GM23338 (cell line): ENCODE results near the gene RTL1. TPM values are rescaled to one million over a fixed set of nuclear protein-coding genes. Genes with fewer than 3 reads are reported as not detected.

Source experiments
- ATAC-seq: fragments of 200-7000 bp; cut with Tn5 transposase; 3 replicates; pipeline ENCODE4 v1.9.1; 2020
- DNase-seq: peaks from one replicate; pipeline ENCODE4 v3.0.0-alpha.2; 2015; ENCODE audit warnings: low spot score
- H2AFZ ChIP-seq: fragments of 200-600 bp; sonication (generic); 2 replicates; pipeline ENCODE4 v1.8.0; 2016; ENCODE audit warnings: antibody characterized with exemption, mild to moderate bottlenecking, moderate library complexity
- H3F3A ChIP-seq: fragments of 200-600 bp; sonication (generic); replicated peaks from 2 replicates; pipeline ENCODE4 v1.8.0; 2017; ENCODE audit warnings: antibody characterized with exemption, mixed run types, low read depth
- H3K27ac ChIP-seq: fragments of 200-600 bp; sonication (generic); 2 replicates; pipeline ENCODE4 v1.6.1; 2016; ENCODE audit warnings: low read depth
- H3K27me3 ChIP-seq: fragments of 200-600 bp; sonication (generic); 2 replicates; pipeline ENCODE4 v1.8.0; 2016; ENCODE audit warnings: mild to moderate bottlenecking, mixed run types, moderate library complexity; ENCODE audit not compliant: insufficient read depth
- H3K36me3 ChIP-seq: fragments of 200-600 bp; sonication (generic); 2 replicates; pipeline ENCODE4 v1.8.0; 2016; ENCODE audit warnings: mild to moderate bottlenecking; ENCODE audit not compliant: insufficient read depth
- H3K4me1 ChIP-seq: fragments of 200-600 bp; sonication (generic); 2 replicates; pipeline ENCODE4 v1.8.0; 2016; ENCODE audit warnings: mild to moderate bottlenecking, moderate library complexity; ENCODE audit not compliant: insufficient read depth
- H3K4me2 ChIP-seq: fragments of 200-600 bp; sonication (generic); 2 replicates; pipeline ENCODE4 v1.7.1; 2017; ENCODE audit warnings: mixed run types
- H3K4me3 ChIP-seq: fragments of 200-600 bp; sonication (generic); 2 replicates; pipeline ENCODE4 v1.6.1; 2016; ENCODE audit warnings: mixed run types
- H3K79me2 ChIP-seq: fragments of 200-600 bp; sonication (generic); replicated peaks from 2 replicates; pipeline ENCODE4 v1.8.0; 2017; ENCODE audit warnings: mild to moderate bottlenecking; ENCODE audit not compliant: insufficient read depth
- H3K9me2 ChIP-seq: fragments of 200-600 bp; sonication (generic); 2 replicates; pipeline ENCODE4 v1.8.0; 2017; ENCODE audit not compliant: insufficient read depth
- H4K20me1 ChIP-seq: fragments of 200-600 bp; sonication (generic); replicated peaks from 2 replicates; pipeline ENCODE4 v1.8.0; 2017; ENCODE audit warnings: mild to moderate bottlenecking; ENCODE audit not compliant: insufficient read depth
- H3K27ac Mint-ChIP-seq: 2 replicates; pipeline ENCODE4 v1.8.0; 2020; ENCODE audit warnings: inconsistent platforms, mild to moderate bottlenecking, moderate library complexity, mixed read lengths
- H3K27me3 Mint-ChIP-seq: 3 replicates; pipeline ENCODE4 v1.8.0; 2022; ENCODE audit warnings: low read depth, mild to moderate bottlenecking, moderate library complexity, mixed read lengths, inconsistent platforms; ENCODE audit not compliant: insufficient read depth, poor library complexity
- H3K36me3 Mint-ChIP-seq: 3 replicates; pipeline ENCODE4 v1.8.0; 2021; ENCODE audit warnings: low read depth, mild to moderate bottlenecking, inconsistent platforms, moderate library complexity, mixed read lengths
- H3K4me1 Mint-ChIP-seq: 3 replicates; pipeline ENCODE4 v1.8.0; 2020; ENCODE audit warnings: mild to moderate bottlenecking, inconsistent platforms, mixed read lengths
- H3K4me3 Mint-ChIP-seq: 3 replicates; pipeline ENCODE4 v1.8.0; 2021; ENCODE audit warnings: moderate library complexity, mild to moderate bottlenecking, inconsistent platforms, mixed read lengths
- H3K9me3 Mint-ChIP-seq: 3 replicates; pipeline ENCODE4 v1.8.0; 2020; ENCODE audit warnings: moderate library complexity, mild to moderate bottlenecking, inconsistent platforms, mixed read lengths
- CREB1 ChIP-seq: fragments of 250-450 bp; sonication (Bioruptor Pico); IDR thresholded peaks from 2 replicates; pipeline ENCODE4 v1.5.0; 2020; ENCODE audit warnings: low read depth, mild to moderate bottlenecking, moderate library complexity
- EZH2 ChIP-seq: fragments of 200-600 bp; sonication (generic); IDR thresholded peaks from one replicate; pipeline ENCODE4 v1.8.0; 2017; ENCODE audit warnings: antibody characterized with exemption, mild to moderate bottlenecking, low read depth; ENCODE audit not compliant: unreplicated experiment
- JUNB ChIP-seq: IDR thresholded peaks from one replicate; pipeline ENCODE4 v1.6.1; 2016; ENCODE audit warnings: antibody characterized with exemption; ENCODE audit not compliant: unreplicated experiment
- NANOG ChIP-seq: IDR thresholded peaks from 2 replicates; pipeline ENCODE4 v1.6.1; 2016; ENCODE audit warnings: antibody characterized with exemption, borderline replicate concordance
- POLR2AphosphoS5 ChIP-seq: IDR thresholded peaks from 2 replicates; pipeline ENCODE4 v1.6.1; 2016; ENCODE audit warnings: antibody characterized with exemption, low read depth
- STAT1 ChIP-seq: IDR thresholded peaks from one replicate; pipeline ENCODE4 v1.6.1; 2016; ENCODE audit warnings: antibody characterized with exemption; ENCODE audit not compliant: unreplicated experiment
- ZNF114 ChIP-seq: fragments of 250-450 bp; sonication (Bioruptor Pico); IDR thresholded peaks from 2 replicates; pipeline ENCODE4 v1.5.0; 2020; ENCODE audit warnings: mild to moderate bottlenecking, moderate library complexity
- polyA plus RNA-seq: library from polyadenylated mRNA; unstranded; fragments of >200 nt; fragmentation: Nextera tagmentation; extraction: Ambion mirVana; gene quantifications from 2 replicates; pipeline ENCODE4 v1.2.1, GENCODE V29; 2016
- total RNA-seq: library from RNA; depleted of rRNA; stranded (reverse); fragments of >200 nt; shearing (Covaris generic); gene quantifications from 2 replicates; pipeline ENCODE4 v1.2.3, GENCODE V29; 2014
- TF ChIP-seq, protein P1 (sequence below): fragments of 250-450 bp; sonication (Bioruptor Pico); IDR thresholded peaks from 2 replicates; pipeline ENCODE4 v1.5.0; 2020; ENCODE audit warnings: mild to moderate bottlenecking, moderate library complexity
- TF ChIP-seq, protein P2 (sequence below): IDR thresholded peaks from one replicate; pipeline ENCODE4 v1.6.1; 2018; ENCODE audit warnings: antibody characterized with exemption; ENCODE audit not compliant: unreplicated experiment
- TF ChIP-seq, protein P3 (sequence below): IDR thresholded peaks from 2 replicates; pipeline ENCODE4 v1.6.1; 2016; ENCODE audit warnings: antibody characterized with exemption
- TF ChIP-seq, protein P4 (sequence below), 2 experiments: fragments of 200-600 bp in 1 of 2; sonication (generic) in 1 of 2; conservative IDR thresholded peaks; 2 replicates each; pipeline versions ENCODE4 v1.5.1 to v1.6.1; 2016 to 2017; ENCODE audit warnings: antibody characterized with exemption in 2 of 2, low read depth in 2 of 2, mild to moderate bottlenecking in 2 of 2, moderate library complexity in 1 of 2

The RTL1 gene
- total and polyA plus RNA-seq, 2 experiments from 2014 or later = not detected

DNA sequence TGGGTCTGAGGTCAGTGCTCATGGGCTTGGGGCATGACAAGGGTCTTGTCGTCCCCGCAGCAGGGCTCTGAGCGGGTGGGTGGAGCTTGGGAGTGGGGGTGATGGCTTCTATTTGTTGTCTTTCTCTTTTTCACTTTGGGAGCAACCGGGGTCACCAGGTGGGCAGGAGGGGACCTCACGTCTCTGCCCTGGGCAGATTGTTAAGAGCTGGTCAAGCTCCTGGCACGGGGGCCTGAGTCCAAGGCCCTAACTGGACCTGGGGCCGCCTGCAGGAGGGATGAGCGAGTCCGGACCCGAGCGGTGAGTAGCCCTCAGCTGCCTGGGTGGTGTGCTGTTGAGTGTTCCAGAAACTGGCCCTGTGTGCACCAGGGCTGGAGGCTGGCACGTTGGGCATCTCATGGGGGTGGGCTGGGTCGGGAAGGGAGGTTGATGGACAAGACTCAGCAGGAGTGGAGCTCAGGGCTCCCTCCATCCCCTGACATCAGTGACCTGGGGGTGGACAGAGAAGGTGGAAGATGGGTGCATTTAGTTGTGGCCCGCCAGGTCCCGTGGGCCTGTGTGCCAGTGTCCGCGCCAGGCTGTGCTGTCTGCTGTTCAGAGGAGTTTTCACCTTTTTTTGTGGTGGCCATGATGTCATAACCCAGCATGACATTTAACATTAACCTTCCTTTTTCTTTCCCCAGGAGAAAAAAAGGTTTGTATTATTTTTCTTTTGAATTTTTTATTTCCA, 27.5 kb downstream of the RTL1 start:
- no peaks in the 10 kb centered on the region for H4K20me1 ChIP-seq
- no peak overlapping the region for H3K4me2 ChIP-seq
- no peaks in the 10 kb centered on the region for H3K4me1 Mint-ChIP-seq
- H3K9me2 ChIP-seq = no peaks in the 10 kb centered on the region
- no peak for DNase-seq
- ATAC-seq = no peak
- TF ChIP-seq, protein P1, sequence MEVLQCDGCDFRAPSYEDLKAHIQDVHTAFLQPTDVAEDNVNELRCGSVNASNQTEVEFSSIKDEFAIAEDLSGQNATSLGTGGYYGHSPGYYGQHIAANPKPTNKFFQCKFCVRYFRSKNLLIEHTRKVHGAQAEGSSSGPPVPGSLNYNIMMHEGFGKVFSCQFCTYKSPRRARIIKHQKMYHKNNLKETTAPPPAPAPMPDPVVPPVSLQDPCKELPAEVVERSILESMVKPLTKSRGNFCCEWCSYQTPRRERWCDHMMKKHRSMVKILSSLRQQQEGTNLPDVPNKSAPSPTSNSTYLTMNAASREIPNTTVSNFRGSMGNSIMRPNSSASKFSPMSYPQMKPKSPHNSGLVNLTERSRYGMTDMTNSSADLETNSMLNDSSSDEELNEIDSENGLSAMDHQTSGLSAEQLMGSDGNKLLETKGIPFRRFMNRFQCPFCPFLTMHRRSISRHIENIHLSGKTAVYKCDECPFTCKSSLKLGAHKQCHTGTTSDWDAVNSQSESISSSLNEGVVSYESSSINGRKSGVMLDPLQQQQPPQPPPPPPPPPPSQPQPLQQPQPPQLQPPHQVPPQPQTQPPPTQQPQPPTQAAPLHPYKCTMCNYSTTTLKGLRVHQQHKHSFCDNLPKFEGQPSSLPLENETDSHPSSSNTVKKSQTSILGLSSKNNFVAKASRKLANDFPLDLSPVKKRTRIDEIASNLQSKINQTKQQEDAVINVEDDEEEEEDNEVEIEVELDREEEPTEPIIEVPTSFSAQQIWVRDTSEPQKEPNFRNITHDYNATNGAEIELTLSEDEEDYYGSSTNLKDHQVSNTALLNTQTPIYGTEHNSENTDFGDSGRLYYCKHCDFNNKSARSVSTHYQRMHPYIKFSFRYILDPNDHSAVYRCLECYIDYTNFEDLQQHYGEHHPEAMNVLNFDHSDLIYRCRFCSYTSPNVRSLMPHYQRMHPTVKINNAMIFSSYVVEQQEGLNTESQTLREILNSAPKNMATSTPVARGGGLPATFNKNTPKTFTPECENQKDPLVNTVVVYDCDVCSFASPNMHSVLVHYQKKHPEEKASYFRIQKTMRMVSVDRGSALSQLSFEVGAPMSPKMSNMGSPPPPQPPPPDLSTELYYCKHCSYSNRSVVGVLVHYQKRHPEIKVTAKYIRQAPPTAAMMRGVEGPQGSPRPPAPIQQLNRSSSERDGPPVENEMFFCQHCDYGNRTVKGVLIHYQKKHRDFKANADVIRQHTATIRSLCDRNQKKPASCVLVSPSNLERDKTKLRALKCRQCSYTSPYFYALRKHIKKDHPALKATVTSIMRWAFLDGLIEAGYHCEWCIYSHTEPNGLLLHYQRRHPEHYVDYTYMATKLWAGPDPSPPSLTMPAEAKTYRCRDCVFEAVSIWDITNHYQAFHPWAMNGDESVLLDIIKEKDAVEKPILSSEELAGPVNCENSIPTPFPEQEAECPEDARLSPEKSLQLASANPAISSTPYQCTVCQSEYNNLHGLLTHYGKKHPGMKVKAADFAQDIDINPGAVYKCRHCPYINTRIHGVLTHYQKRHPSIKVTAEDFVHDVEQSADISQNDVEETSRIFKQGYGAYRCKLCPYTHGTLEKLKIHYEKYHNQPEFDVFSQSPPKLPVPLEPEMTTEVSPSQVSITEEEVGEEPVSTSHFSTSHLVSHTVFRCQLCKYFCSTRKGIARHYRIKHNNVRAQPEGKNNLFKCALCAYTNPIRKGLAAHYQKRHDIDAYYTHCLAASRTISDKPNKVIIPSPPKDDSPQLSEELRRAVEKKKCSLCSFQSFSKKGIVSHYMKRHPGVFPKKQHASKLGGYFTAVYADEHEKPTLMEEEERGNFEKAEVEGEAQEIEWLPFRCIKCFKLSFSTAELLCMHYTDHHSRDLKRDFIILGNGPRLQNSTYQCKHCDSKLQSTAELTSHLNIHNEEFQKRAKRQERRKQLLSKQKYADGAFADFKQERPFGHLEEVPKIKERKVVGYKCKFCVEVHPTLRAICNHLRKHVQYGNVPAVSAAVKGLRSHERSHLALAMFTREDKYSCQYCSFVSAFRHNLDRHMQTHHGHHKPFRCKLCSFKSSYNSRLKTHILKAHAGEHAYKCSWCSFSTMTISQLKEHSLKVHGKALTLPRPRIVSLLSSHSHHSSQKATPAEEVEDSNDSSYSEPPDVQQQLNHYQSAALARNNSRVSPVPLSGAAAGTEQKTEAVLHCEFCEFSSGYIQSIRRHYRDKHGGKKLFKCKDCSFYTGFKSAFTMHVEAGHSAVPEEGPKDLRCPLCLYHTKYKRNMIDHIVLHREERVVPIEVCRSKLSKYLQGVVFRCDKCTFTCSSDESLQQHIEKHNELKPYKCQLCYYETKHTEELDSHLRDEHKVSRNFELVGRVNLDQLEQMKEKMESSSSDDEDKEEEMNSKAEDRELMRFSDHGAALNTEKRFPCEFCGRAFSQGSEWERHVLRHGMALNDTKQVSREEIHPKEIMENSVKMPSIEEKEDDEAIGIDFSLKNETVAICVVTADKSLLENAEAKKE (CRISPR knock-in tag) = no peak
- TF ChIP-seq CREB1 (CRISPR knock-in tag) (no peak), NANOG (no peak), ZNF114 (no peak), JUNB (no peak), POLR2AphosphoS5 (no peak), STAT1 (no peak), EZH2 (no peak)
- TF ChIP-seq, protein P2, sequence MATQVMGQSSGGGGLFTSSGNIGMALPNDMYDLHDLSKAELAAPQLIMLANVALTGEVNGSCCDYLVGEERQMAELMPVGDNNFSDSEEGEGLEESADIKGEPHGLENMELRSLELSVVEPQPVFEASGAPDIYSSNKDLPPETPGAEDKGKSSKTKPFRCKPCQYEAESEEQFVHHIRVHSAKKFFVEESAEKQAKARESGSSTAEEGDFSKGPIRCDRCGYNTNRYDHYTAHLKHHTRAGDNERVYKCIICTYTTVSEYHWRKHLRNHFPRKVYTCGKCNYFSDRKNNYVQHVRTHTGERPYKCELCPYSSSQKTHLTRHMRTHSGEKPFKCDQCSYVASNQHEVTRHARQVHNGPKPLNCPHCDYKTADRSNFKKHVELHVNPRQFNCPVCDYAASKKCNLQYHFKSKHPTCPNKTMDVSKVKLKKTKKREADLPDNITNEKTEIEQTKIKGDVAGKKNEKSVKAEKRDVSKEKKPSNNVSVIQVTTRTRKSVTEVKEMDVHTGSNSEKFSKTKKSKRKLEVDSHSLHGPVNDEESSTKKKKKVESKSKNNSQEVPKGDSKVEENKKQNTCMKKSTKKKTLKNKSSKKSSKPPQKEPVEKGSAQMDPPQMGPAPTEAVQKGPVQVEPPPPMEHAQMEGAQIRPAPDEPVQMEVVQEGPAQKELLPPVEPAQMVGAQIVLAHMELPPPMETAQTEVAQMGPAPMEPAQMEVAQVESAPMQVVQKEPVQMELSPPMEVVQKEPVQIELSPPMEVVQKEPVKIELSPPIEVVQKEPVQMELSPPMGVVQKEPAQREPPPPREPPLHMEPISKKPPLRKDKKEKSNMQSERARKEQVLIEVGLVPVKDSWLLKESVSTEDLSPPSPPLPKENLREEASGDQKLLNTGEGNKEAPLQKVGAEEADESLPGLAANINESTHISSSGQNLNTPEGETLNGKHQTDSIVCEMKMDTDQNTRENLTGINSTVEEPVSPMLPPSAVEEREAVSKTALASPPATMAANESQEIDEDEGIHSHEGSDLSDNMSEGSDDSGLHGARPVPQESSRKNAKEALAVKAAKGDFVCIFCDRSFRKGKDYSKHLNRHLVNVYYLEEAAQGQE = no peak
- TF ChIP-seq, protein P3, sequence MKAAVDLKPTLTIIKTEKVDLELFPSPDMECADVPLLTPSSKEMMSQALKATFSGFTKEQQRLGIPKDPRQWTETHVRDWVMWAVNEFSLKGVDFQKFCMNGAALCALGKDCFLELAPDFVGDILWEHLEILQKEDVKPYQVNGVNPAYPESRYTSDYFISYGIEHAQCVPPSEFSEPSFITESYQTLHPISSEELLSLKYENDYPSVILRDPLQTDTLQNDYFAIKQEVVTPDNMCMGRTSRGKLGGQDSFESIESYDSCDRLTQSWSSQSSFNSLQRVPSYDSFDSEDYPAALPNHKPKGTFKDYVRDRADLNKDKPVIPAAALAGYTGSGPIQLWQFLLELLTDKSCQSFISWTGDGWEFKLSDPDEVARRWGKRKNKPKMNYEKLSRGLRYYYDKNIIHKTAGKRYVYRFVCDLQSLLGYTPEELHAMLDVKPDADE = no peak
- TF ChIP-seq, protein P4, sequence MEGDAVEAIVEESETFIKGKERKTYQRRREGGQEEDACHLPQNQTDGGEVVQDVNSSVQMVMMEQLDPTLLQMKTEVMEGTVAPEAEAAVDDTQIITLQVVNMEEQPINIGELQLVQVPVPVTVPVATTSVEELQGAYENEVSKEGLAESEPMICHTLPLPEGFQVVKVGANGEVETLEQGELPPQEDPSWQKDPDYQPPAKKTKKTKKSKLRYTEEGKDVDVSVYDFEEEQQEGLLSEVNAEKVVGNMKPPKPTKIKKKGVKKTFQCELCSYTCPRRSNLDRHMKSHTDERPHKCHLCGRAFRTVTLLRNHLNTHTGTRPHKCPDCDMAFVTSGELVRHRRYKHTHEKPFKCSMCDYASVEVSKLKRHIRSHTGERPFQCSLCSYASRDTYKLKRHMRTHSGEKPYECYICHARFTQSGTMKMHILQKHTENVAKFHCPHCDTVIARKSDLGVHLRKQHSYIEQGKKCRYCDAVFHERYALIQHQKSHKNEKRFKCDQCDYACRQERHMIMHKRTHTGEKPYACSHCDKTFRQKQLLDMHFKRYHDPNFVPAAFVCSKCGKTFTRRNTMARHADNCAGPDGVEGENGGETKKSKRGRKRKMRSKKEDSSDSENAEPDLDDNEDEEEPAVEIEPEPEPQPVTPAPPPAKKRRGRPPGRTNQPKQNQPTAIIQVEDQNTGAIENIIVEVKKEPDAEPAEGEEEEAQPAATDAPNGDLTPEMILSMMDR (conservative IDR thresholded peaks at IDR 0.05; ENCODE audit: low read depth in 2 of 2) = no peak
- peaks cover 17% of the 10 kb centered on the region for H3K27me3 Mint-ChIP-seq
- H3K36me3 ChIP-seq = no peaks in the 10 kb centered on the region
- H3K4me1 ChIP-seq = no peaks in the 10 kb centered on the region
- no peaks in the 10 kb centered on the region for H3K27me3 ChIP-seq
- no peaks in the 10 kb centered on the region for H3K79me2 ChIP-seq
- H3K9me3 Mint-ChIP-seq = peaks cover 24% of the 10 kb centered on the region
- no peak overlapping the region for H3K27ac Mint-ChIP-seq
- no peaks in the 10 kb centered on the region for H3F3A ChIP-seq
- H3K4me3 ChIP-seq = no peak overlapping the region
- H3K27ac ChIP-seq = no peak overlapping the region
- H3K36me3 Mint-ChIP-seq = peaks cover 11% of the 10 kb centered on the region
- no peak overlapping the region for H2AFZ ChIP-seq
- H3K4me3 Mint-ChIP-seq = no peak overlapping the region
